ENCODE results near the gene ACAN.
"Not testable (repeated sequence)": the region's sequence is repeated elsewhere in the genome, so short reads cannot be mapped to it uniquely, and the experiment has no call there.

ACAN gene

GRCh38 chr15:88904624-88905327 lies 101.5 kb downstream of the ACAN start:
- peak; percentile 89 to 98 (median 96) for DNase-seq

GRCh38 chr15:88905576-88905975 lies 102.3 kb downstream of the ACAN start:
- DNase-seq = no peak

GRCh38 chr15:88906130-88906529 lies 102.9 kb downstream of the ACAN start:
- no peak for DNase-seq

DNA sequence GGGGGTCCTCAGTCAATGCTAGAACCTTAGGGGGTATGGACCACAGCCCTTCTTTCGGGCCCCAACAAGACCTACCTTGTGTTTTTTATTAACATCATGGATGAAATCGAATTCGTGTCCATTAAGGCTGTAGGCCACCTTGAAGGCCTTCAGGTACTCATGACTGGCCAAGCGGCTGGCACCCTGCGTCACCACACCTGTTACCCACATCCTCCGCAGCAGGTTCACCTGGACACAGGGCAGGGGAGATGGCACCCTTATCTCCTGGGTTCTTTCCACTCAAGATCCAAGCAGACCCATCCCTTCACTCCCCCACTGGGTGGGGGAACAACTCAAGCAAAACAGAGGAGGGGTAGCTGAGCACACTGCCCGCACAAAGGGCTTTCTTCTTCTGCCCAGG lies 103.3 kb downstream of the ACAN start:
- DNase-seq = no peak

DNA sequence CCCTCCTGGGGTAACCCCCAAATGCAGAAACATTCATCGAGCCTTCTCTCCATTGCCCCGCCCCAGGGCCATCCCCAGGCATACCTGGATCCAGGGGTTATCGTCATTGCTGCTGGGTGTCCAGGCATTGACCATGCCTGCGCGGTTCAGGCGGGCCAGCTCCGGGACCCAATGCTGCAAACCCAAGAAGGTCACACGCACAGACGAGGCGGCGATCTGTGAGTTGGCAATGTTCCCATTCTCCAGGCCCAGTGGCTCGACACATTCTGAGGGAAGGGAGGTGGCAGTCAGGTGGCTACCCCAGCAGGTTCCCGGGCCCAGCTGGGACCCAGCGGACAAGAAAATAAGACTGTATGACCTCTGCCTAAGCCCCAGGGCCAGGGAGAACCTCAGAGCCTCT lies 103.9 kb downstream of the ACAN start:
- DNase-seq = no peak

DNA sequence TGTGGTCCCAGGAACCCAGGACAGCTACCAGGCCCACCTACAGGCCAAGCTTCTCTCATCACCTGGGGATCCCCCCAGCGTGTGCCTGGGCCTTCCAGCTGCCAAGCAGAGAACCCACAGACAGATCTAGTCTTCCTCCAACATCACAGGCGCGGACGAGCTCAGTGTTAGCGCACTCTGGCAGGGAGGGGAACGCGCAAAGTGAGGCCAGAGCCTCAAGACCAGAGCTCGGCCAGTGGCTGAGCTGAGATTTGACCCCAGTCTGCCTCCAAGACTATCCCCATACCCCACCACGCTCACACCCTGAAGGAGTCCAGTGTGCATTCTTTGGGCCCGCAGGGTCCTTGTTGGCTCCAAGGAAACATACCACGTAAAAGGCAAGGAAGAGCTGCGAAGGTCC lies 104.9 kb downstream of the ACAN start:
- no peak for DNase-seq

GRCh38 chr15:88908697-88909621 lies 105.7 kb downstream of the ACAN start:
- no peak for DNase-seq

- no peak for DNase-seq
Observed at GRCh38 chr15:88909956-88910831, 107.0 kb downstream of the ACAN start.

GRCh38 chr15:88911766-88912118 lies 108.5 kb downstream of the ACAN start:
- no peak for DNase-seq

DNA sequence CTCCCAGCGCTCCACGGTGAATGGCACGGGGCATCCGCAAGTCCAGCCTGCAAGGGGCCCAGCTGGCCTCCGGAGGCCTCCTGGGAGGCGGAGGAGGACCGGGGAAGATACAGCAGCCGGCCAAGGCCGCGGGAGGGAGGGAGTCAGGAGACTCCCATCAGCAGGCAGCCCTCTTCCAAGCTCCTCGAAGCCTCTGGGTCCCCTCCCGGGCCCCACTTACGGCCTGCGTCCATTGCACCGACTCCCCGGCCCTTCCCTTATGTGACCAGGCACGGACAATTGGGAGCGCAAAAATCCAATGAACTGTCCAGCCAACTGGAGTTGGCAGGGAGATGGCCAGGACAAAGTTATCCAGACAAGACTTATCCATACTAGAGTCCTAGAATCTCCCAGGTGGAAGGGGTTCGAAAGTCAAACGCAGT lies 109.3 kb downstream of the ACAN start:
- DNase-seq = no peak

GRCh38 chr15:88913017-88913849 lies 110.0 kb downstream of the ACAN start, which contains the start of gene MFGE8:
MFGE8 (minus strand) TSS chr15:88913379; CDS start chr15:88913319, 60 bp downstream.
- peak; percentile 53 to 78 (median 66) for DNase-seq

- no peak for DNase-seq
Observed at GRCh38 chr15:88913850-88914169, 110.6 kb downstream of the ACAN start.

DNA sequence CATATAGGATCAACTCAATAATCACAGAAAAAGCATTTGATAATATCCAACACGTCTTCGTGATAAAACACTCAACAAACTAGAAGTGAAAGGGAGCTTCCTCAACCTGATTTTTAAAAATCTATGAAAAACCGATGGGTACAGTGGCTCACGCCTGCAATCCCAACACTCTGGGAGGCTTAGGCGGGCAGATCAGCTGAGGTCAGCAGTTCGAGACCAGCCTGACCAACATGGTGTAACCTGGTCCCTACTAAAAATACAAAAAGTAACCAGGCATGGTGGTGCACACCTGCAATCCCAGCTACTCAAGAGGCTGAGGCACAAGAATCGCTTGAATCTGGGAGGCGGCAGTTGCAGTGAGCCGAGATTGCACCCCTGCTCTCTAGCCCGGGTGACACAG lies 112.1 kb downstream of the ACAN start:
- no peak for DNase-seq

DNA sequence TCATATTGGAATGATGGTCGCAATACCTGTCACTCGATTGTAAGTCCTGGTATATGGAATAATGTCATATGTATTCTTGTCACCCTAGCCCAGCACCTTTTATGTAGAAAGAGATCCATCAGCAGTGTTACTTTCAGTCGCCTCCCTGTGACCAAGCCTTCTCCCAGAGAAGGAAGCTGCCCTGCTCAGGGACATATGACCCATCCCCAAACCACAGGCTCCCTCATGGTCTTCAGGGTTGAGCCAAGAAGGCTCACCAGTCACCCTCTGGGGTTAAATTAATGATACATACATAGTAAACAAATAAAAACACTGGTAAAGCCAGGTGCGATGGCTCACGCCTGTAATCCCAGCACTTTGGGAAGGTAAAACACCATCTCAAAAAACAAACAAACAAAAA lies 114.5 kb downstream of the ACAN start:
- no peak for DNase-seq

- DNase-seq = no peak
Observed at GRCh38 chr15:88918738-88919137, 115.5 kb downstream of the ACAN start.

GRCh38 chr15:88920186-88920891 lies 117.1 kb downstream of the ACAN start:
- no peak for DNase-seq

GRCh38 chr15:88920892-88921435 lies 117.7 kb downstream of the ACAN start:
- DNase-seq = not testable (repeated sequence)
